K562 (cell line): Measurements from ENCODE around the gene SAMD13. TPM values are rescaled to one million over a fixed set of nuclear protein-coding genes. Genes with fewer than 3 reads are reported as not detected.

Experiments used
- ARHGAP35 ChIP-seq: fragments of 450-650 bp; IDR thresholded peaks from 2 replicates; pipeline ENCODE4 v1.6.1; 2018; ENCODE audit not compliant: partially characterized antibody
- ATF7 ChIP-seq: fragments of 450-650 bp; IDR thresholded peaks from 2 replicates; pipeline ENCODE4 v1.7.1; 2014; ENCODE audit warnings: mild to moderate bottlenecking, moderate library complexity
- ELF2 ChIP-seq: fragments of 250-450 bp; sonication (Bioruptor Pico); IDR thresholded peaks from 2 replicates; pipeline ENCODE4 v1.5.0; 2021; ENCODE audit warnings: mild to moderate bottlenecking
- EWSR1 ChIP-seq: fragments of 450-650 bp; IDR thresholded peaks from 2 replicates; pipeline ENCODE4 v1.6.1; 2018; ENCODE audit warnings: borderline replicate concordance, mild to moderate bottlenecking, low read depth, moderate library complexity; ENCODE audit not compliant: partially characterized antibody
- FOSL1 ChIP-seq: fragments of 200-800 bp; sonication (Bioruptor generic); conservative IDR thresholded peaks from 2 replicates; pipeline ENCODE4 v1.6.1; 2016; ENCODE audit warnings: missing genetic modification characterization, missing compliant biosample characterization
- FOXA1 ChIP-seq: fragments of 450-650 bp; IDR thresholded peaks from 2 replicates; pipeline ENCODE4 v1.6.1; 2016; ENCODE audit warnings: mild to moderate bottlenecking, borderline replicate concordance
- HMGN3 ChIP-seq: IDR thresholded peaks from 2 replicates; pipeline ENCODE4 v1.6.1; 2011; ENCODE audit warnings: borderline replicate concordance, low read depth, mild to moderate bottlenecking, mixed read lengths, low read length; ENCODE audit not compliant: insufficient read length; ENCODE audit errors: extremely low read depth
- KLF16 ChIP-seq: IDR thresholded peaks from 2 replicates; pipeline ENCODE4 v1.6.1; 2016; ENCODE audit warnings: antibody characterized with exemption
- MEIS2 ChIP-seq: fragments of 450-650 bp; IDR thresholded peaks from 2 replicates; pipeline ENCODE4 v1.6.1; 2014; ENCODE audit warnings: mild to moderate bottlenecking; ENCODE audit not compliant: partially characterized antibody
- MTA3 ChIP-seq: fragments of 450-650 bp; formaldehyde crosslinking; IDR thresholded peaks from 2 replicates; pipeline ENCODE4 v1.6.1; 2017; ENCODE audit warnings: mild to moderate bottlenecking, borderline replicate concordance
- MYC ChIP-seq, 2 experiments: fragments of 250-450 bp in 1 of 2; sonication (Bioruptor Pico) in 1 of 2; IDR thresholded peaks; 2 replicates each; pipeline versions ENCODE4 v1.5.1 to v1.6.1; 2012 to 2021; ENCODE audit warnings: low read depth in 2 of 2, borderline replicate concordance in 1 of 2, improper control_type of control experiment in 1 of 2, low read length in 1 of 2, mild to moderate bottlenecking in 1 of 2, moderate library complexity in 1 of 2
- SMARCE1 ChIP-seq: fragments of 450-650 bp; IDR thresholded peaks from 2 replicates; pipeline ENCODE4 v1.7.1; 2016; ENCODE audit warnings: mild to moderate bottlenecking
- SOX6 ChIP-seq: fragments of 450-650 bp; IDR thresholded peaks from 2 replicates; pipeline ENCODE4 v1.6.1; 2014; ENCODE audit warnings: mild to moderate bottlenecking
- TAL1 ChIP-seq: fragments of 450-650 bp; IDR thresholded peaks from 2 replicates; pipeline ENCODE4 v1.6.1; 2016; ENCODE audit warnings: mild to moderate bottlenecking
- TEAD4 ChIP-seq, 2 experiments: sonication (generic) in 1 of 2; formaldehyde crosslinking in 1 of 2; IDR thresholded peaks; 2 replicates each; pipeline versions ENCODE4 v1.6.1 to v1.8.0; 2012 to 2022; ENCODE audit warnings: borderline replicate concordance in 1 of 2, inconsistent platforms in 1 of 2, low read length in 1 of 2, mild to moderate bottlenecking in 1 of 2, missing genetic modification reagents in 1 of 2
- TRIM24 ChIP-seq, 2 experiments: fragments of 450-650 bp; IDR thresholded peaks; 2 replicates each; pipeline ENCODE4 v1.6.1; 2016
- ZNF75A ChIP-seq: fragments of 450-650 bp; formaldehyde crosslinking; IDR thresholded peaks from 2 replicates; pipeline ENCODE4 v1.4.0; 2020; ENCODE audit warnings: mild to moderate bottlenecking
- ZZZ3 ChIP-seq: fragments of 450-650 bp; IDR thresholded peaks from 2 replicates; pipeline ENCODE4 v1.6.1; 2016; ENCODE audit warnings: antibody characterized with exemption, mild to moderate bottlenecking, moderate library complexity
- polyA plus RNA-seq, 8 experiments: library from polyadenylated mRNA; depleted of rRNA in 4 of 8; stranded (reverse) in 5 of 8; unstranded in 3 of 8; fragments of >200 nt; fragmentation: Nextera tagmentation in 2 of 8; fragmentation: Illumina TruSeq in 1 of 8; extraction: Ambion mirVana in 2 of 8; extraction: Trizol in 1 of 8; gene quantifications; 2 replicates each; pipeline versions ENCODE4 v1.2.1 to v1.2.3, GENCODE V29; 2011 to 2014; ENCODE audit warnings: inconsistent platforms in 1 of 8, missing spikeins in 1 of 8
- total RNA-seq, 7 experiments: library from RNA; depleted of rRNA in 6 of 7; stranded (reverse); fragments of >200 nt in 6 of 7; fragmentation: Illumina TruSeq in 2 of 7; extraction: Trizol in 2 of 7; gene quantifications; 2 replicates each; pipeline versions ENCODE4 v1.2.1 to v1.2.3, GENCODE V29; 2011 to 2021; ENCODE audit warnings: low replicate concordance in 1 of 7
- TF ChIP-seq, protein P1 (sequence below): fragments of 450-650 bp; IDR thresholded peaks from 2 replicates; pipeline ENCODE4 v1.6.1; 2016; ENCODE audit warnings: low read depth

Gene SAMD13
- total and polyA plus RNA-seq, 9 of the 15 experiments (the other 6 are each of a cell fraction or from before 2014, with no cell fraction given): 0.78 to 2.7 (median 1.00) TPM

DNA sequence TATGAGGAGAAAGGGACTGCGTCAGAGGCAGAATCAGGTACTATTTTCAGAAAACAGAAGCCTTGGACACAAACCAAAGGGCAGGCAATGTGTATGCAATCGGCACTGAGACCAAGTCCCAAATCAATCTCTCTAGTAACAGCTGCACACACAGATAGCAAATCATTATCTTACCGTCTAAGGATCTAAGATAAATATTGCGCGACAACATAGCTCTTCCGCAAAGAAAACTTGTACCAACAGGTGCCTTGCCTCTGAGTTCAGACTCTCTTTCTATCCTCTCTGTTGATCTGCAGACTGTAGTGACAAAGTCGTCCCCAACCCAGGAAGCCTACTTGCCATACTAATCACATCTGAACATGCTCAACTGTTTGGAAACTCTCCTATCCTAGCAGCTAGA lies 22.6 kb upstream of the SAMD13 start (continued):
- TF ChIP-seq, protein P1, sequence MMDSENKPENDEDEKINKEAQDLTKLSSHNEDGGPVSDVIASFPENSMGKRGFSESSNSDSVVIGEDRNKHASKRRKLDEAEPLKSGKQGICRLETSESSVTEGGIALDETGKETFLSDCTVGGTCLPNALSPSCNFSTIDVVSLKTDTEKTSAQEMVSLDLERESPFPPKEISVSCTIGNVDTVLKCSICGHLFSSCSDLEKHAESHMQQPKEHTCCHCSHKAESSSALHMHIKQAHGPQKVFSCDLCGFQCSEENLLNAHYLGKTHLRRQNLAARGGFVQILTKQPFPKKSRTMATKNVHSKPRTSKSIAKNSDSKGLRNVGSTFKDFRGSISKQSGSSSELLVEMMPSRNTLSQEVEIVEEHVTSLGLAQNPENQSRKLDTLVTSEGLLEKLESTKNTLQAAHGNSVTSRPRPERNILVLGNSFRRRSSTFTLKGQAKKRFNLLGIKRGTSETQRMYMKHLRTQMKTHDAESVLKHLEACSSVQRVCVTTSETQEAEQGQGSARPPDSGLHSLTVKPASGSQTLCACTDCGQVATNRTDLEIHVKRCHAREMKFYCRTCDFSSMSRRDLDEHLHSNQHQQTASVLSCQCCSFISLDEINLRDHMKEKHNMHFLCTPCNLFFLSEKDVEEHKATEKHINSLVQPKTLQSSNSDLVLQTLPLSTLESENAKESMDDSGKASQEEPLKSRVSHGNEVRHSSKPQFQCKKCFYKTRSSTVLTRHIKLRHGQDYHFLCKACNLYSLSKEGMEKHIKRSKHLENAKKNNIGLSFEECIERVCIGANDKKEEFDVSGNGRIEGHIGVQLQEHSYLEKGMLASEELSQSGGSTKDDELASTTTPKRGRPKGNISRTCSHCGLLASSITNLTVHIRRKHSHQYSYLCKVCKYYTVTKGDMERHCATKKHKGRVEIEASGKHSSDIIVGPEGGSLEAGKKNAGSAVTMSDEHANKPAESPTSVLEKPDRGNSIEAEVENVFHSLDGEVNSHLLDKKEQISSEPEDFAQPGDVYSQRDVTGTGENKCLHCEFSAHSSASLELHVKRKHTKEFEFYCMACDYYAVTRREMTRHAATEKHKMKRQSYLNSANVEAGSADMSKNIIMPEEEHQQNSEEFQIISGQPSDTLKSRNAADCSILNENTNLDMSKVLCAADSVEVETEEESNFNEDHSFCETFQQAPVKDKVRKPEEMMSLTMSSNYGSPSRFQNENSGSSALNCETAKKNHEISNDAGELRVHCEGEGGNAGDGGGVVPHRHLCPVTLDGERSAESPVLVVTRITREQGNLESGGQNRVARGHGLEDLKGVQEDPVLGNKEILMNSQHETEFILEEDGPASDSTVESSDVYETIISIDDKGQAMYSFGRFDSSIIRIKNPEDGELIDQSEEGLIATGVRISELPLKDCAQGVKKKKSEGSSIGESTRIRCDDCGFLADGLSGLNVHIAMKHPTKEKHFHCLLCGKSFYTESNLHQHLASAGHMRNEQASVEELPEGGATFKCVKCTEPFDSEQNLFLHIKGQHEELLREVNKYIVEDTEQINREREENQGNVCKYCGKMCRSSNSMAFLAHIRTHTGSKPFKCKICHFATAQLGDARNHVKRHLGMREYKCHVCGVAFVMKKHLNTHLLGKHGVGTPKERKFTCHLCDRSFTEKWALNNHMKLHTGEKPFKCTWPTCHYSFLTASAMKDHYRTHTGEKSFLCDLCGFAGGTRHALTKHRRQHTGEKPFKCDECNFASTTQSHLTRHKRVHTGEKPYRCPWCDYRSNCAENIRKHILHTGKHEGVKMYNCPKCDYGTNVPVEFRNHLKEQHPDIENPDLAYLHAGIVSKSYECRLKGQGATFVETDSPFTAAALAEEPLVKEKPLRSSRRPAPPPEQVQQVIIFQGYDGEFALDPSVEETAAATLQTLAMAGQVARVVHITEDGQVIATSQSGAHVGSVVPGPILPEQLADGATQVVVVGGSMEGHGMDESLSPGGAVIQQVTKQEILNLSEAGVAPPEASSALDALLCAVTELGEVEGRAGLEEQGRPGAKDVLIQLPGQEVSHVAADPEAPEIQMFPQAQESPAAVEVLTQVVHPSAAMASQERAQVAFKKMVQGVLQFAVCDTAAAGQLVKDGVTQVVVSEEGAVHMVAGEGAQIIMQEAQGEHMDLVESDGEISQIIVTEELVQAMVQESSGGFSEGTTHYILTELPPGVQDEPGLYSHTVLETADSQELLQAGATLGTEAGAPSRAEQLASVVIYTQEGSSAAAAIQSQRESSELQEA: no peak
- peak; percentile 72 for TF ChIP-seq TAL1
- TF ChIP-seq MTA3: peak; percentile 48; the same call in 1 of the 2 replicates
- TF ChIP-seq ZZZ3: no peak
- TF ChIP-seq ATF7: 0 out of 2 replicates have a peak, but pooled peaks have one; percentile 23
- TF ChIP-seq KLF16: peak; percentile 63; the same call in 1 of the 2 replicates
- TF ChIP-seq EWSR1: no peak
- no peak for TF ChIP-seq ZNF75A (CRISPR knock-in tag)
- TF ChIP-seq MEIS2: peak; percentile 40
- no peak for TF ChIP-seq FOXA1
- peak in 1 of 2 experiments; percentile 54; a peak in 1 of 4 replicates for TF ChIP-seq TRIM24 (IDR thresholded peaks at IDR 0.05)
- 0 out of 2 replicates have a peak, but pooled peaks have one; percentile 22 for TF ChIP-seq ELF2 (CRISPR knock-in tag)
- peak; percentile 53 for TF ChIP-seq FOSL1 (tag)
- peak; percentile 25 for TF ChIP-seq HMGN3
- TF ChIP-seq SOX6: peak; percentile 85
- peak; percentile 85; the same call in 1 of the 2 replicates for TF ChIP-seq SMARCE1
- TF ChIP-seq TEAD4 (IDR thresholded peaks at IDR 0.05; ENCODE audit: low read length): peak; percentile 80; the same call in 1 of the 2 replicates
- no peak for TF ChIP-seq TEAD4 (CRISPR knock-in tag; IDR thresholded peaks at IDR 0.05; ENCODE audit: borderline replicate concordance)
- no peak for TF ChIP-seq ARHGAP35
- 0 out of 2 replicates have a peak, but pooled peaks have one; percentile 7 for TF ChIP-seq MYC (IDR thresholded peaks at IDR 0.05; ENCODE audit: low read depth, low read length)
- no peak for TF ChIP-seq MYC (CRISPR knock-in tag; IDR thresholded peaks at IDR 0.05; ENCODE audit: borderline replicate concordance, low read depth)
